CD4-positive, alpha-beta T cell (primary cell): ENCODE measurements around the gene PRICKLE1. TPM values are rescaled to one million over a fixed set of nuclear protein-coding genes. Genes with fewer than 3 reads are reported as not detected.

Experiments used
- ATAC-seq: fragments of 200-7000 bp; cut with Tn5 transposase; one replicate; pipeline ENCODE4 v1.10.0; 2022; ENCODE audit warnings: mild to moderate bottlenecking; ENCODE audit not compliant: poor library complexity
- CTCF ChIA-PET: fragments of 350-600 bp; sonication (Branson Sonifier 250); formaldehyde crosslinking; loops from one replicate; lab custom pipeline; 2021; ENCODE audit warnings: antibody characterized with exemption, inconsistent platforms; lab: Charles Lee
- POLR2A ChIA-PET: fragments of 350-600 bp; sonication (Branson Sonifier 250); formaldehyde crosslinking; loops from one replicate; lab custom pipeline; 2021; ENCODE audit warnings: antibody characterized with exemption, inconsistent platforms; lab: Charles Lee
- DNase-seq, 14 experiments: peaks; one replicate each; pipeline ENCODE4 v3.0.0-alpha.2; 2013 to 2020; ENCODE audit warnings: mixed read lengths in 2 of 14
- H3K27ac ChIP-seq, 2 donors: one replicate each; pipeline versions ENCODE4 v1.5.1 to v1.7.0; 2013; ENCODE audit warnings: low read length in 2 of 2, low read depth in 1 of 2, mild to moderate bottlenecking in 1 of 2
- H3K27me3 ChIP-seq, 2 experiments: 1 replicate in 1 of 2; 2 replicates in 1 of 2; pipeline versions ENCODE4 v1.6.1 to v1.7.0; 2013; ENCODE audit warnings: low read length in 2 of 2, control low read depth in 1 of 2, mild to moderate bottlenecking in 1 of 2, moderate library complexity in 1 of 2; ENCODE audit not compliant: insufficient read depth in 2 of 2, control insufficient read depth in 1 of 2
- H3K36me3 ChIP-seq: one replicate; pipeline ENCODE4 v1.6.1; 2013; ENCODE audit warnings: low read length, control low read depth; ENCODE audit not compliant: insufficient read depth
- H3K4me1 ChIP-seq: one replicate; pipeline ENCODE4 v1.6.1; 2013; ENCODE audit warnings: low read length, control low read depth; ENCODE audit not compliant: insufficient read depth
- H3K4me3 ChIP-seq: one replicate; pipeline ENCODE4 v1.5.1; 2013; ENCODE audit warnings: mild to moderate bottlenecking, low read length, moderate library complexity
- H3K9me3 ChIP-seq, 2 experiments: 1 replicate in 1 of 2; 2 replicates in 1 of 2; pipeline versions ENCODE4 v1.6.1 to v1.7.0; 2013; ENCODE audit warnings: low read length in 2 of 2, mild to moderate bottlenecking in 2 of 2, control low read depth in 1 of 2, moderate library complexity in 1 of 2; ENCODE audit not compliant: control insufficient read depth in 1 of 2, insufficient read depth in 1 of 2
- H3K27ac Mint-ChIP-seq: one replicate; pipeline ENCODE4 v1.8.0; 2020; ENCODE audit warnings: mixed read lengths
- H3K27me3 Mint-ChIP-seq: one replicate; pipeline ENCODE4 v1.8.0; 2021; ENCODE audit warnings: mixed read lengths
- H3K36me3 Mint-ChIP-seq: one replicate; pipeline ENCODE4 v1.8.0; 2021; ENCODE audit warnings: low read depth, mixed read lengths
- H3K4me1 Mint-ChIP-seq: one replicate; pipeline ENCODE4 v1.8.0; 2021; ENCODE audit warnings: low read depth, mixed read lengths
- H3K4me3 Mint-ChIP-seq: one replicate; pipeline ENCODE4 v1.8.0; 2020; ENCODE audit warnings: mild to moderate bottlenecking, mixed read lengths
- H3K9me3 Mint-ChIP-seq: one replicate; pipeline ENCODE4 v1.8.0; 2020; ENCODE audit warnings: mixed read lengths
- intact Hi-C, 2 experiments: fragments of 100-400 bp; cut with DNase I in 1 of 2; cut with micrococcal nuclease in 1 of 2; formaldehyde crosslinking; loops; one replicate each; pipeline versions ENCODE4 v1.15.1 to v1.9.0; 2023 to 2025; cut with DNase I, micrococcal nuclease
- total RNA-seq, 174 experiments: library from RNA in 2 of 174; stranded (reverse) in 2 of 174; gene quantifications; one replicate each; pipeline ENCODE4 v1.2.3 and lab custom pipeline; 2021 to 2026
- TF ChIP-seq, protein P1 (sequence below): fragments of 200-600 bp; IDR thresholded peaks from one replicate; pipeline ENCODE4 v1.8.0; 2022; ENCODE audit warnings: antibody characterized with exemption, mild to moderate bottlenecking

Gene PRICKLE1
- total RNA-seq, 2 experiments from 2014 or later = not detected

GRCh38 chr12:42534184-42534838 lies 55.2 kb downstream of the PRICKLE1 start:
- no peaks in the 10 kb centered on the region for H3K4me1 ChIP-seq
- Mint-ChIP-seq H3K27me3 (peaks cover 27% of the 10 kb centered on the region), H3K36me3 (no peaks in the 10 kb centered on the region), H3K4me3 (no peak overlapping the region), H3K4me1 (no peaks in the 10 kb centered on the region), H3K27ac (no peak overlapping the region), H3K9me3 (no peaks in the 10 kb centered on the region)
- ATAC-seq (no peak), DNase-seq (no peak)
- ChIA-PET CTCF (no interaction called here), POLR2A (no interaction called here)
- H3K4me3 ChIP-seq = no peak overlapping the region
- H3K27me3 ChIP-seq = no peaks in the 10 kb centered on the region
- intact Hi-C loops = no loop called here
- TF ChIP-seq, protein P1, sequence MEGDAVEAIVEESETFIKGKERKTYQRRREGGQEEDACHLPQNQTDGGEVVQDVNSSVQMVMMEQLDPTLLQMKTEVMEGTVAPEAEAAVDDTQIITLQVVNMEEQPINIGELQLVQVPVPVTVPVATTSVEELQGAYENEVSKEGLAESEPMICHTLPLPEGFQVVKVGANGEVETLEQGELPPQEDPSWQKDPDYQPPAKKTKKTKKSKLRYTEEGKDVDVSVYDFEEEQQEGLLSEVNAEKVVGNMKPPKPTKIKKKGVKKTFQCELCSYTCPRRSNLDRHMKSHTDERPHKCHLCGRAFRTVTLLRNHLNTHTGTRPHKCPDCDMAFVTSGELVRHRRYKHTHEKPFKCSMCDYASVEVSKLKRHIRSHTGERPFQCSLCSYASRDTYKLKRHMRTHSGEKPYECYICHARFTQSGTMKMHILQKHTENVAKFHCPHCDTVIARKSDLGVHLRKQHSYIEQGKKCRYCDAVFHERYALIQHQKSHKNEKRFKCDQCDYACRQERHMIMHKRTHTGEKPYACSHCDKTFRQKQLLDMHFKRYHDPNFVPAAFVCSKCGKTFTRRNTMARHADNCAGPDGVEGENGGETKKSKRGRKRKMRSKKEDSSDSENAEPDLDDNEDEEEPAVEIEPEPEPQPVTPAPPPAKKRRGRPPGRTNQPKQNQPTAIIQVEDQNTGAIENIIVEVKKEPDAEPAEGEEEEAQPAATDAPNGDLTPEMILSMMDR = no peak
- no peaks in the 10 kb centered on the region for H3K9me3 ChIP-seq
- no peaks in the 10 kb centered on the region for H3K36me3 ChIP-seq
- no peak overlapping the region for H3K27ac ChIP-seq

GRCh38 chr12:42530284-42530683 lies 59.3 kb downstream of the PRICKLE1 start:
- Histone ChIP-seq H3K36me3 (no peaks in the 10 kb centered on the region), H3K27me3 (no peaks in the 10 kb centered on the region), H3K9me3 (no peaks in the 10 kb centered on the region), H3K4me1 (no peaks in the 10 kb centered on the region), H3K4me3 (no peak overlapping the region), H3K27ac (no peak overlapping the region)
- CTCF ChIA-PET = no interaction called here
- peaks cover 14% of the 10 kb centered on the region for H3K27me3 Mint-ChIP-seq
- POLR2A ChIA-PET = no interaction called here
- no peaks in the 10 kb centered on the region for H3K4me1 Mint-ChIP-seq
- ATAC-seq = no peak
- intact Hi-C loops = no loop called here
- H3K36me3 Mint-ChIP-seq = no peaks in the 10 kb centered on the region
- TF ChIP-seq, protein P1 = no peak
- H3K4me3 Mint-ChIP-seq = no peak overlapping the region
- no peaks in the 10 kb centered on the region for H3K9me3 Mint-ChIP-seq
- no peak overlapping the region for H3K27ac Mint-ChIP-seq
- DNase-seq = no peak

GRCh38 chr12:42525444-42525843 lies 64.1 kb downstream of the PRICKLE1 start:
- Mint-ChIP-seq H3K36me3 (no peaks in the 10 kb centered on the region), H3K4me1 (no peaks in the 10 kb centered on the region), H3K27ac (no peak overlapping the region), H3K27me3 (no peaks in the 10 kb centered on the region), H3K9me3 (no peaks in the 10 kb centered on the region), H3K4me3 (no peak overlapping the region)
- ChIA-PET CTCF (no interaction called here), POLR2A (interaction anchor here (1.1 kb wide), 1 partner anchor 31 kb away, joined by 4 read pairs; no protein-coding TSS in a partner anchor)
- TF ChIP-seq, protein P1 = no peak
- Histone ChIP-seq H3K27ac (no peak overlapping the region), H3K27me3 (no peaks in the 10 kb centered on the region), H3K36me3 (no peaks in the 10 kb centered on the region), H3K4me3 (no peak overlapping the region), H3K4me1 (no peaks in the 10 kb centered on the region), H3K9me3 (no peaks in the 10 kb centered on the region)
- no peak for ATAC-seq
- intact Hi-C loops = no loop called here
- DNase-seq = no peak
